HepG2 (cell line): Measurements from ENCODE around the gene LTBR. TPM values are rescaled to one million over a fixed set of nuclear protein-coding genes. Genes with fewer than 3 reads are reported as not detected.

Experiments used
- HCFC1 ChIP-seq: fragments of 150-350 bp; IDR thresholded peaks from 2 replicates; pipeline ENCODE4 v1.6.1; 2014; ENCODE audit warnings: low read depth, low read length
- KDM5B ChIP-seq: sonication (generic); formaldehyde crosslinking; IDR thresholded peaks from 2 replicates; pipeline ENCODE4 v1.4.0; 2020; ENCODE audit warnings: missing genetic modification reagents, mild to moderate bottlenecking, borderline replicate concordance
- KLF13 ChIP-seq: sonication (generic); formaldehyde crosslinking; IDR thresholded peaks from 2 replicates; pipeline ENCODE4 v1.4.0; 2020; ENCODE audit warnings: mild to moderate bottlenecking, missing genetic modification reagents
- SOX6 ChIP-seq, 2 experiments: fragments of 450-650 bp in 1 of 2; sonication (generic) in 1 of 2; formaldehyde crosslinking in 1 of 2; IDR thresholded peaks; 2 replicates each; pipeline versions ENCODE4 v1.4.0 to v1.6.1; 2017 to 2020; ENCODE audit warnings: antibody characterized with exemption in 1 of 2, mild to moderate bottlenecking in 1 of 2, missing genetic modification reagents in 1 of 2
- SP4 ChIP-seq: sonication (generic); formaldehyde crosslinking; IDR thresholded peaks from 2 replicates; pipeline ENCODE4 v1.8.1; 2023; ENCODE audit warnings: mild to moderate bottlenecking, missing genetic modification reagents
- ZBTB43 ChIP-seq: sonication (generic); formaldehyde crosslinking; conservative IDR thresholded peaks from 2 replicates; pipeline ENCODE4 v1.4.0; 2020; ENCODE audit warnings: missing genetic modification reagents
- ZNF441 ChIP-seq: sonication (generic); formaldehyde crosslinking; IDR thresholded peaks from 2 replicates; pipeline ENCODE4 v1.7.0; 2021; ENCODE audit warnings: missing genetic modification reagents, borderline replicate concordance
- polyA plus RNA-seq, 8 experiments: library from polyadenylated mRNA; depleted of rRNA in 3 of 8; stranded (reverse) in 7 of 8; unstranded in 1 of 8; fragments of >200 nt; fragmentation: Illumina TruSeq in 4 of 8; extraction: Trizol in 4 of 8; gene quantifications; 2 replicates each; pipeline versions ENCODE4 v1.2.1 to v1.2.3, GENCODE V29; 2011 to 2016; ENCODE audit warnings: low read depth in 4 of 8, missing spikeins in 1 of 8, mixed read lengths in 1 of 8; ENCODE audit not compliant: insufficient read depth in 1 of 8
- total RNA-seq, 5 experiments: library from RNA; depleted of rRNA; stranded (reverse); fragments of >200 nt; fragmentation: Illumina TruSeq; extraction: Trizol; gene quantifications; 2 replicates each; pipeline ENCODE4 v1.2.3, GENCODE V29; 2016; ENCODE audit warnings: low read depth in 1 of 5
- TF ChIP-seq, protein P1 (sequence below): sonication (generic); formaldehyde crosslinking; IDR thresholded peaks from 2 replicates; pipeline ENCODE4 v1.5.0; 2020; ENCODE audit warnings: missing genetic modification reagents
- TF ChIP-seq, protein P2 (sequence below): sonication (generic); formaldehyde crosslinking; IDR thresholded peaks from 2 replicates; pipeline ENCODE4; 2020; ENCODE audit warnings: missing genetic modification reagents, mild to moderate bottlenecking, borderline replicate concordance
- TF ChIP-seq, protein P3 (sequence below): sonication (generic); formaldehyde crosslinking; IDR thresholded peaks from 2 replicates; pipeline ENCODE4 v1.4.0; 2020; ENCODE audit warnings: missing genetic modification reagents

The LTBR gene
- total and polyA plus RNA-seq, 2 of the 13 experiments (the other 11 are each of a cell fraction or from before 2014, with no cell fraction given), result 31.4 to 34.8 TPM

GRCh38 chr12:6386491-6386890 is 2.5 kb downstream of the LTBR start (continued):
- TF ChIP-seq ZBTB43 (CRISPR knock-in tag), result no peak
- TF ChIP-seq, protein P1, sequence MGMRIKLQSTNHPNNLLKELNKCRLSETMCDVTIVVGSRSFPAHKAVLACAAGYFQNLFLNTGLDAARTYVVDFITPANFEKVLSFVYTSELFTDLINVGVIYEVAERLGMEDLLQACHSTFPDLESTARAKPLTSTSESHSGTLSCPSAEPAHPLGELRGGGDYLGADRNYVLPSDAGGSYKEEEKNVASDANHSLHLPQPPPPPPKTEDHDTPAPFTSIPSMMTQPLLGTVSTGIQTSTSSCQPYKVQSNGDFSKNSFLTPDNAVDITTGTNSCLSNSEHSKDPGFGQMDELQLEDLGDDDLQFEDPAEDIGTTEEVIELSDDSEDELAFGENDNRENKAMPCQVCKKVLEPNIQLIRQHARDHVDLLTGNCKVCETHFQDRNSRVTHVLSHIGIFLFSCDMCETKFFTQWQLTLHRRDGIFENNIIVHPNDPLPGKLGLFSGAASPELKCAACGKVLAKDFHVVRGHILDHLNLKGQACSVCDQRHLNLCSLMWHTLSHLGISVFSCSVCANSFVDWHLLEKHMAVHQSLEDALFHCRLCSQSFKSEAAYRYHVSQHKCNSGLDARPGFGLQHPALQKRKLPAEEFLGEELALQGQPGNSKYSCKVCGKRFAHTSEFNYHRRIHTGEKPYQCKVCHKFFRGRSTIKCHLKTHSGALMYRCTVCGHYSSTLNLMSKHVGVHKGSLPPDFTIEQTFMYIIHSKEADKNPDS (CRISPR knock-in tag), result no peak
- TF ChIP-seq, protein P2, sequence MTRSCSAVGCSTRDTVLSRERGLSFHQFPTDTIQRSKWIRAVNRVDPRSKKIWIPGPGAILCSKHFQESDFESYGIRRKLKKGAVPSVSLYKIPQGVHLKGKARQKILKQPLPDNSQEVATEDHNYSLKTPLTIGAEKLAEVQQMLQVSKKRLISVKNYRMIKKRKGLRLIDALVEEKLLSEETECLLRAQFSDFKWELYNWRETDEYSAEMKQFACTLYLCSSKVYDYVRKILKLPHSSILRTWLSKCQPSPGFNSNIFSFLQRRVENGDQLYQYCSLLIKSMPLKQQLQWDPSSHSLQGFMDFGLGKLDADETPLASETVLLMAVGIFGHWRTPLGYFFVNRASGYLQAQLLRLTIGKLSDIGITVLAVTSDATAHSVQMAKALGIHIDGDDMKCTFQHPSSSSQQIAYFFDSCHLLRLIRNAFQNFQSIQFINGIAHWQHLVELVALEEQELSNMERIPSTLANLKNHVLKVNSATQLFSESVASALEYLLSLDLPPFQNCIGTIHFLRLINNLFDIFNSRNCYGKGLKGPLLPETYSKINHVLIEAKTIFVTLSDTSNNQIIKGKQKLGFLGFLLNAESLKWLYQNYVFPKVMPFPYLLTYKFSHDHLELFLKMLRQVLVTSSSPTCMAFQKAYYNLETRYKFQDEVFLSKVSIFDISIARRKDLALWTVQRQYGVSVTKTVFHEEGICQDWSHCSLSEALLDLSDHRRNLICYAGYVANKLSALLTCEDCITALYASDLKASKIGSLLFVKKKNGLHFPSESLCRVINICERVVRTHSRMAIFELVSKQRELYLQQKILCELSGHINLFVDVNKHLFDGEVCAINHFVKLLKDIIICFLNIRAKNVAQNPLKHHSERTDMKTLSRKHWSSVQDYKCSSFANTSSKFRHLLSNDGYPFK (CRISPR knock-in tag), result no peak
- no peak for TF ChIP-seq KLF13 (CRISPR knock-in tag)
- no peak for TF ChIP-seq KDM5B (CRISPR knock-in tag)
- no peak for TF ChIP-seq SOX6 (IDR thresholded peaks at IDR 0.05)
- no peak for TF ChIP-seq SOX6 (CRISPR knock-in tag; IDR thresholded peaks at IDR 0.05)
- TF ChIP-seq, protein P3, sequence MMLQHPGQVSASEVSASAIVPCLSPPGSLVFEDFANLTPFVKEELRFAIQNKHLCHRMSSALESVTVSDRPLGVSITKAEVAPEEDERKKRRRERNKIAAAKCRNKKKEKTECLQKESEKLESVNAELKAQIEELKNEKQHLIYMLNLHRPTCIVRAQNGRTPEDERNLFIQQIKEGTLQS (CRISPR knock-in tag), result no peak
- TF ChIP-seq HCFC1, result no peak
- no peak for TF ChIP-seq SP4 (CRISPR knock-in tag)
- no peak for TF ChIP-seq ZNF441 (CRISPR knock-in tag)
